ENCODE results near the gene LATS2.

The LATS2 gene

DNA sequence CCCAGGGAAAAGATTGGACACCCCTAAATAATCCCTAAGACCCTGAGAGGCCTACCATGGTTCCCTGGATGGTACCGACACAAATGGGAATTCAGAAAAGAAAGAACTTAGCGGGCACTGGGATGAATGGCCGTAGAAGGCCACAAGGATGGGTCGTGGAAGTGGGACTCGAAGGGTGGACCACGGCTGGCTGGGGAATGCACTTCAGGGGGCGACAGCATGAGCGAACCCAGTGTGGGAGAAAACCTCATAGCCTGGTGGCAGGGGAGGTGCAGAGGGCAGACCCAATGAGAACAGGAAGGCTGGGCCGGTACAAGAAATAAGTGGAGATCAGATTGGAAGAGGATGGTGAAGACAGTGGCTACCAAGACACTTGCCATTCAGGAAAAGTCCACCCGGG is 28.7 kb downstream of the LATS2 start:
- Histone ChIP-seq H3K4me2 (ENCODE audit: insufficient read depth, low read length) (no peak overlapping the region), H3K36me3 (ENCODE audit: insufficient read depth, low read length) (no peaks in the 10 kb centered on the region), H3K79me2 (ENCODE audit: insufficient read depth, low read length) (no peaks in the 10 kb centered on the region), H2AFZ (ENCODE audit: low read depth, low read length) (no peak overlapping the region), H3K4me3 (ENCODE audit: low read depth in 1 of 2, low read length in 2 of 2) (no peak overlapping the region), H3K9me3 (ENCODE audit: insufficient read depth, low read length, severe bottlenecking) (no peaks in the 10 kb centered on the region), H3K4me1 (ENCODE audit: insufficient read depth, low read length) (no peaks in the 10 kb centered on the region), H3K27me3 (ENCODE audit: insufficient read depth, low read length, poor library complexity) (no peaks in the 10 kb centered on the region), H4K20me1 (ENCODE audit: insufficient read depth, low read length) (no peaks in the 10 kb centered on the region), H3K9ac (ENCODE audit: low read depth, low read length) (no peak overlapping the region), H3K27ac (ENCODE audit: low read length) (no peak overlapping the region)
- no peak for DNase-seq
- no peak for ATAC-seq (ENCODE audit: insufficient read depth, low read depth)
- TF ChIP-seq EZH2 (IDR thresholded peaks at IDR 0.05; ENCODE audit: borderline replicate concordance, low read depth, low read length, severe bottlenecking) (no peak), CTCF (IDR thresholded peaks at IDR 0.05; ENCODE audit: borderline replicate concordance, extremely low read depth, low read length, poor library complexity, severe bottlenecking) (no peak)

DNA sequence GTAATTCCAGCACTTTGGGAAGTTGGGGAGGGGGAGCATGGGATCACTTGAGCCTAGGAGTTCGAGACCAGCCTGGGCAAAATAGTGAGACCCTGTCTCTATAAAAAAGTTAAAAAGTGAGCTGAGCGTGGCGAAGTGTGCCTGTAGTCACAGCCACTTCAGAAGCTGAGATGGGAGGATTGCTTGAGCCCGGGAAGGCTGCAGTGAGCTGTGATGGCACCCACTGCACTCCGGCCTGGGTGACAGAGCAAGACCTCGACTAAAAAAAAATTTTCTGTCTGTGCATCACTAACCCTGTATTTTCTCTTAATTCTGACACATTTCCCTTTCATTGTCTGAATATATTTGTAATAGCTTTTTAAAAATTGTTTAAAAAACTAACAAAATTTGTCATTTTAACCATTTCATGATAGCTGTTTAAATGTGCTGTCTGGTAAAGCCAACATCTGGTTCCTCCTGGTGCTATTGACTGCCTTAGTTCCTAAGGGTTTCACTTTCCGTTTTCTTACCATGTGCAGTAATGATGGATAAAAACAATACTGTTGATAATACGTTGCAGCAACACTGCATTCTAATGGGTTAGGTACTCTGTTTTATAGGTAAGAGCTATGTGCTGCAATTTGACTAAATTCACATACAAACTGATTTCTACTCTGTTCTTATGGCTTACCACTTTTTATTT is 29.7 kb downstream of the LATS2 start:
- Histone ChIP-seq H3K36me3 (ENCODE audit: insufficient read depth, low read length) (no peaks in the 10 kb centered on the region), H3K4me2 (ENCODE audit: insufficient read depth, low read length) (no peak overlapping the region), H3K79me2 (ENCODE audit: insufficient read depth, low read length) (no peaks in the 10 kb centered on the region)

DNA sequence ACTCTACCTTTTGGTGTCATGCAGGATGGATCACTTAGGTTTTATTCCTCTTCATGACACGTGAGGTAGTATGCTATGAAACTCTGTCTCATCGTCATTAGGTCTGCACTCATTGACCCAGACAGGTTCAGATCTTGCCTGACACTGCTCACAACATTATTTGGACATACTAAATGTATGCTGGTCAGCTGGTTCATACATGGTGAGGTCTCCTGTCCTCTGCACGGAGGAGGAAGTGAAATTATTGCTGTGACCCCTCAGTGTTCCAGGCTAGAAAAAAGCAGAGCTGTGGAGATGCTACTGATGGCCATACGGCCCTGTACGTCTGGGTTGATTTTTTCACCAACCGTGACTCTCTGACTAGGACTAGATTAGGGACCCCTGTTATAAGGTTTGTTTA is 35.8 kb downstream of the LATS2 start:
- H4K20me1 ChIP-seq (ENCODE audit: insufficient read depth, low read length) = no peaks in the 10 kb centered on the region
- no peak for ATAC-seq (ENCODE audit: insufficient read depth, low read depth)
- H3K4me2 ChIP-seq (ENCODE audit: insufficient read depth, low read length) = no peak overlapping the region
- H3K9me3 ChIP-seq (ENCODE audit: insufficient read depth, low read length, severe bottlenecking) = no peaks in the 10 kb centered on the region
- no peak overlapping the region for H3K4me3 ChIP-seq (ENCODE audit: low read depth in 1 of 2, low read length in 2 of 2)
- TF ChIP-seq CTCF (IDR thresholded peaks at IDR 0.05; ENCODE audit: borderline replicate concordance, extremely low read depth, low read length, poor library complexity, severe bottlenecking) = no peak
- TF ChIP-seq EZH2 (IDR thresholded peaks at IDR 0.05; ENCODE audit: borderline replicate concordance, low read depth, low read length, severe bottlenecking) = no peak
- no peaks in the 10 kb centered on the region for H3K36me3 ChIP-seq (ENCODE audit: insufficient read depth, low read length)
- no peak overlapping the region for H3K27ac ChIP-seq (ENCODE audit: low read length)
- DNase-seq = no peak
- H3K9ac ChIP-seq (ENCODE audit: low read depth, low read length) = no peak overlapping the region
- no peaks in the 10 kb centered on the region for H3K79me2 ChIP-seq (ENCODE audit: insufficient read depth, low read length)
- peaks cover 3% of the 10 kb centered on the region for H3K27me3 ChIP-seq (ENCODE audit: insufficient read depth, low read length, poor library complexity)
- H2AFZ ChIP-seq (ENCODE audit: low read depth, low read length) = no peak overlapping the region
- no peaks in the 10 kb centered on the region for H3K4me1 ChIP-seq (ENCODE audit: insufficient read depth, low read length)

More for the DNA sequence above, 29.7 kb downstream of the LATS2 start:
- Histone ChIP-seq H3K27me3 (ENCODE audit: insufficient read depth, low read length, poor library complexity) (no peaks in the 10 kb centered on the region), H3K4me1 (ENCODE audit: insufficient read depth, low read length) (no peaks in the 10 kb centered on the region), H3K9me3 (ENCODE audit: insufficient read depth, low read length, severe bottlenecking) (no peaks in the 10 kb centered on the region), H3K4me3 (ENCODE audit: low read depth in 1 of 2, low read length in 2 of 2) (no peak overlapping the region), H4K20me1 (ENCODE audit: insufficient read depth, low read length) (no peaks in the 10 kb centered on the region), H3K27ac (ENCODE audit: low read length) (no peak overlapping the region), H3K9ac (ENCODE audit: low read depth, low read length) (no peak overlapping the region), H2AFZ (ENCODE audit: low read depth, low read length) (no peak overlapping the region)
- DNase-seq = no peak
- no peak for ATAC-seq (ENCODE audit: insufficient read depth, low read depth)
- TF ChIP-seq CTCF (IDR thresholded peaks at IDR 0.05; ENCODE audit: borderline replicate concordance, extremely low read depth, low read length, poor library complexity, severe bottlenecking) (no peak), EZH2 (IDR thresholded peaks at IDR 0.05; ENCODE audit: borderline replicate concordance, low read depth, low read length, severe bottlenecking) (no peak)

Data from DND-41 (cell line).